CD4-positive, CD25-positive, alpha-beta regulatory T cell (primary cell): ENCODE data around the gene TNPO2. TPM values are rescaled to one million over a fixed set of nuclear protein-coding genes. Genes with fewer than 3 reads are reported as not detected.

Source experiments
- ATAC-seq, 2 donors: fragments of 150-1000 bp; cut with Tn5 transposase; one replicate each; pipeline ENCODE4 v1.10.0; 2021; ENCODE audit warnings: low read depth in 2 of 2, moderate number of reproducible peaks in 2 of 2, moderate library complexity in 1 of 2
- DNase-seq, 3 donors: peaks; one replicate each; pipeline versions ENCODE4 v3.0.0 to v3.0.0-alpha.2; 2012 to 2022; ENCODE audit warnings: mixed read lengths in 1 of 3
- H3K27ac ChIP-seq: one replicate; pipeline ENCODE4 v1.7.0; 2013; ENCODE audit warnings: mild to moderate bottlenecking, low read length; ENCODE audit not compliant: insufficient read depth, poor library complexity, severe bottlenecking
- H3K27me3 ChIP-seq: one replicate; pipeline ENCODE4 v1.7.0; 2013; ENCODE audit warnings: low read length; ENCODE audit not compliant: control insufficient read depth, insufficient read depth
- H3K36me3 ChIP-seq: one replicate; pipeline ENCODE4 v1.7.0; 2013; ENCODE audit warnings: mild to moderate bottlenecking, low read length, moderate library complexity; ENCODE audit not compliant: control insufficient read depth, insufficient read depth
- H3K4me1 ChIP-seq: 2 replicates; pipeline ENCODE4 v1.7.0; 2013; ENCODE audit warnings: mild to moderate bottlenecking, low read length; ENCODE audit not compliant: insufficient read depth, control insufficient read depth, poor library complexity, severe bottlenecking
- H3K4me3 ChIP-seq: one replicate; pipeline ENCODE4 v1.7.0; 2013; ENCODE audit warnings: low read depth, mild to moderate bottlenecking, low read length, moderate library complexity
- H3K9me3 ChIP-seq, 2 experiments: 1 replicate in 1 of 2; 2 replicates in 1 of 2; pipeline ENCODE4 v1.7.0; 2013; ENCODE audit warnings: low read length in 2 of 2, mild to moderate bottlenecking in 1 of 2, moderate library complexity in 1 of 2; ENCODE audit not compliant: control insufficient read depth in 2 of 2
- H3K27ac Mint-ChIP-seq, 3 donors: one replicate each; pipeline ENCODE4 v1.8.0; 2020 to 2022; ENCODE audit warnings: mild to moderate bottlenecking in 3 of 3, mixed read lengths in 3 of 3, moderate library complexity in 2 of 3
- H3K27me3 Mint-ChIP-seq: one replicate; pipeline ENCODE4 v1.8.0; 2022; ENCODE audit warnings: mild to moderate bottlenecking, mixed read lengths
- H3K36me3 Mint-ChIP-seq: one replicate; pipeline ENCODE4 v1.8.0; 2020; ENCODE audit warnings: mixed read lengths
- H3K4me1 Mint-ChIP-seq, 4 donors: one replicate each; pipeline ENCODE4 v1.8.0; 2020 to 2022; ENCODE audit warnings: mixed read lengths in 4 of 4, mild to moderate bottlenecking in 1 of 4
- H3K4me3 Mint-ChIP-seq, 4 donors: one replicate each; pipeline ENCODE4 v1.8.0; 2020 to 2022; ENCODE audit warnings: mild to moderate bottlenecking in 4 of 4, mixed read lengths in 4 of 4, moderate library complexity in 3 of 4
- H3K9me3 Mint-ChIP-seq, 7 donors: one replicate each; pipeline ENCODE4 v1.8.0; 2020 to 2022; ENCODE audit warnings: mixed read lengths in 7 of 7, mild to moderate bottlenecking in 3 of 7, moderate library complexity in 2 of 7
- polyA plus RNA-seq, 4 donors: library from polyadenylated mRNA; unstranded; fragments of 300-500 nt; fragmentation: Illumina TruSeq; gene quantifications; one replicate each; pipeline ENCODE4 v1.2.3, GENCODE V29; 2021
- total RNA-seq: library from RNA; stranded (reverse); gene quantifications from one replicate; pipeline ENCODE4 v1.2.3, GENCODE V29; 2022

TNPO2 gene
- total and polyA plus RNA-seq, 5 donors from 2014 or later = 1.7 to 42.9 (median 2.3) TPM

- Mint-ChIP-seq H3K36me3 (peaks cover 8% of the 10 kb centered on the region), H3K4me1 (peaks cover 5 to 66% (median 34%) of the 10 kb centered on the region in 4 donors), H3K27me3 (no peaks in the 10 kb centered on the region), H3K9me3 (no peaks in the 10 kb centered on the region), H3K27ac (peak overlapping the region; percentile 99), H3K4me3 (peak overlapping the region; percentile 91 to 100 (median 96))
- DNase-seq (peak; percentile 64 to 87 (median 84)), ATAC-seq (peak; percentile 12 to 42)
- peak overlapping the region; percentile 92 for H3K4me3 ChIP-seq
- no peaks in the 10 kb centered on the region for H3K27me3 ChIP-seq
- H3K27ac ChIP-seq = peak overlapping the region; percentile 97
- H3K4me1 ChIP-seq = peaks cover 59% of the 10 kb centered on the region
- H3K9me3 ChIP-seq = no peaks in the 10 kb centered on the region
- H3K36me3 ChIP-seq = peaks cover 12% of the 10 kb centered on the region
These were observed 54.2 kb downstream of the TNPO2 start for GRCh38 chr19:12669270-12670158.

- H3K9me3 ChIP-seq = no peaks in the 10 kb centered on the region
These were observed 54.8 kb downstream of the TNPO2 start for GRCh38 chr19:12668932-12669269.

GRCh38 chr19:12668346-12668745, 55.4 kb downstream of the TNPO2 start:
- Mint-ChIP-seq H3K36me3 (peaks cover 5% of the 10 kb centered on the region), H3K4me3 (peak overlapping the region; percentile 91 to 100 (median 96)), H3K27me3 (no peaks in the 10 kb centered on the region), H3K4me1 (peaks cover 5 to 68% (median 34%) of the 10 kb centered on the region in 4 donors), H3K9me3 (no peaks in the 10 kb centered on the region), H3K27ac (peak overlapping the region; percentile 92 to 99 (median 99))
- no peaks in the 10 kb centered on the region for H3K27me3 ChIP-seq
- no peak for ATAC-seq
- no peak for DNase-seq
- peaks cover 11% of the 10 kb centered on the region for H3K36me3 ChIP-seq
- no peaks in the 10 kb centered on the region for H3K9me3 ChIP-seq
- peak overlapping the region; percentile 92 for H3K4me3 ChIP-seq
- H3K4me1 ChIP-seq = peaks cover 63% of the 10 kb centered on the region
- H3K27ac ChIP-seq = peak overlapping the region; percentile 97

More at GRCh38 chr19:12668932-12669269, 54.8 kb downstream of the TNPO2 start:
- ATAC-seq (peak in 1 of 2 donors; percentile 12), DNase-seq (peak; percentile 63 to 72 (median 65))
- Histone ChIP-seq H3K4me1 (peaks cover 63% of the 10 kb centered on the region), H3K4me3 (peak overlapping the region; percentile 92), H3K27me3 (no peaks in the 10 kb centered on the region), H3K27ac (peak overlapping the region; percentile 97), H3K36me3 (peaks cover 7% of the 10 kb centered on the region)
- Mint-ChIP-seq H3K27ac (peak overlapping the region; percentile 92 to 99 (median 99)), H3K4me3 (peak overlapping the region; percentile 91 to 100 (median 96)), H3K9me3 (no peaks in the 10 kb centered on the region), H3K4me1 (peaks cover 5 to 68% (median 34%) of the 10 kb centered on the region in 4 donors), H3K27me3 (no peaks in the 10 kb centered on the region), H3K36me3 (peaks cover 5% of the 10 kb centered on the region)

GRCh38 chr19:12667731-12668302, 55.9 kb downstream of the TNPO2 start:
- peak overlapping the region; percentile 36 to 99 (median 92) for H3K27ac Mint-ChIP-seq
- peaks cover 7% of the 10 kb centered on the region for H3K36me3 Mint-ChIP-seq
- Histone ChIP-seq H3K4me3 (no peak overlapping the region), H3K9me3 (no peaks in the 10 kb centered on the region), H3K4me1 (peaks cover 63% of the 10 kb centered on the region), H3K27ac (peak overlapping the region; percentile 97), H3K36me3 (peaks cover 16% of the 10 kb centered on the region), H3K27me3 (no peaks in the 10 kb centered on the region)
- peaks cover 5 to 68% (median 34%) of the 10 kb centered on the region in 4 donors for H3K4me1 Mint-ChIP-seq
- ATAC-seq (no peak), DNase-seq (no peak)
- H3K27me3 Mint-ChIP-seq = no peaks in the 10 kb centered on the region
- no peaks in the 10 kb centered on the region for H3K9me3 Mint-ChIP-seq
- peak overlapping the region; percentile 91 to 100 (median 96) for H3K4me3 Mint-ChIP-seq

GRCh38 chr19:12666265-12667048, 57.3 kb downstream of the TNPO2 start, which contains the start of the genes MAN2B1 and WDR83:
TSS of gene MAN2B1 (minus strand) at chr19:12666742. CDS start at chr19:12666701, 41 bp downstream.
TSS of gene WDR83 (plus strand) at chr19:12666807. CDS start at chr19:12669791, 2,984 bp downstream.
- peaks cover 63% of the 10 kb centered on the region for H3K4me1 ChIP-seq
- Mint-ChIP-seq H3K9me3 (no peaks in the 10 kb centered on the region), H3K27me3 (no peaks in the 10 kb centered on the region), H3K4me1 (peaks cover 5 to 62% (median 32%) of the 10 kb centered on the region in 4 donors), H3K36me3 (peaks cover 3% of the 10 kb centered on the region), H3K4me3 (peak within 1 kb of the TSS; percentile 91 to 100 (median 96)), H3K27ac (peak within 1 kb of the TSS; percentile 98 to 99 (median 98))
- no peaks in the 10 kb centered on the region for H3K27me3 ChIP-seq
- peak; percentile 64 to 70 for ATAC-seq
- H3K36me3 ChIP-seq = peaks cover 24% of the 10 kb centered on the region
- H3K9me3 ChIP-seq = no peaks in the 10 kb centered on the region
- peak; percentile 64 to 79 (median 76) for DNase-seq
- peak within 1 kb of the TSS; percentile 95 for H3K4me3 ChIP-seq
- peak within 1 kb of the TSS; percentile 97 for H3K27ac ChIP-seq

GRCh38 chr19:12665671-12666264, 58.0 kb downstream of the TNPO2 start:
- H3K9me3 ChIP-seq = no peaks in the 10 kb centered on the region
- peak in 1 of 2 donors; percentile 6 for ATAC-seq
- Mint-ChIP-seq H3K27ac (peak overlapping the region; percentile 98 to 99 (median 98)), H3K4me3 (peak overlapping the region; percentile 91 to 100 (median 96)), H3K27me3 (no peaks in the 10 kb centered on the region), H3K9me3 (no peaks in the 10 kb centered on the region), H3K4me1 (peaks cover 5 to 59% (median 32%) of the 10 kb centered on the region in 4 donors), H3K36me3 (peaks cover 3% of the 10 kb centered on the region)
- peaks cover 30% of the 10 kb centered on the region for H3K36me3 ChIP-seq
- H3K27ac ChIP-seq = peak overlapping the region; percentile 97
- no peaks in the 10 kb centered on the region for H3K27me3 ChIP-seq
- H3K4me1 ChIP-seq = peaks cover 62% of the 10 kb centered on the region
- H3K4me3 ChIP-seq = peak overlapping the region; percentile 95
- peak in 1 of 3 donors; percentile 38 for DNase-seq

- no peaks in the 10 kb centered on the region for H3K27me3 ChIP-seq
- H3K4me3 ChIP-seq = peak overlapping the region; percentile 95
- peaks cover 35% of the 10 kb centered on the region for H3K36me3 ChIP-seq
- no peaks in the 10 kb centered on the region for H3K27me3 Mint-ChIP-seq
- DNase-seq = peak; percentile 19 to 87 (median 43)
- no peaks in the 10 kb centered on the region for H3K9me3 Mint-ChIP-seq
- H3K4me3 Mint-ChIP-seq = peak overlapping the region; percentile 91 to 100 (median 96)
- H3K36me3 Mint-ChIP-seq = peaks cover 3% of the 10 kb centered on the region
- peak overlapping the region; percentile 32 to 99 (median 98) for H3K27ac Mint-ChIP-seq
- peak overlapping the region; percentile 97 for H3K27ac ChIP-seq
- peaks cover 5 to 55% (median 32%) of the 10 kb centered on the region in 4 donors for H3K4me1 Mint-ChIP-seq
- peak; percentile 58 to 63 for ATAC-seq
- H3K4me1 ChIP-seq = peaks cover 56% of the 10 kb centered on the region
- no peaks in the 10 kb centered on the region for H3K9me3 ChIP-seq
These were observed 58.5 kb downstream of the TNPO2 start for GRCh38 chr19:12665281-12665573.
